Activated naive CD4-positive, alpha-beta T cell treated with Interleukin-2 at 50 U/mL for 16 hours (primary cell): ENCODE results near the gene SHH.

Source experiments
- DNase-seq: peaks from one replicate; pipeline ENCODE4 v3.0.0-alpha.2; 2020

Gene SHH

DNA sequence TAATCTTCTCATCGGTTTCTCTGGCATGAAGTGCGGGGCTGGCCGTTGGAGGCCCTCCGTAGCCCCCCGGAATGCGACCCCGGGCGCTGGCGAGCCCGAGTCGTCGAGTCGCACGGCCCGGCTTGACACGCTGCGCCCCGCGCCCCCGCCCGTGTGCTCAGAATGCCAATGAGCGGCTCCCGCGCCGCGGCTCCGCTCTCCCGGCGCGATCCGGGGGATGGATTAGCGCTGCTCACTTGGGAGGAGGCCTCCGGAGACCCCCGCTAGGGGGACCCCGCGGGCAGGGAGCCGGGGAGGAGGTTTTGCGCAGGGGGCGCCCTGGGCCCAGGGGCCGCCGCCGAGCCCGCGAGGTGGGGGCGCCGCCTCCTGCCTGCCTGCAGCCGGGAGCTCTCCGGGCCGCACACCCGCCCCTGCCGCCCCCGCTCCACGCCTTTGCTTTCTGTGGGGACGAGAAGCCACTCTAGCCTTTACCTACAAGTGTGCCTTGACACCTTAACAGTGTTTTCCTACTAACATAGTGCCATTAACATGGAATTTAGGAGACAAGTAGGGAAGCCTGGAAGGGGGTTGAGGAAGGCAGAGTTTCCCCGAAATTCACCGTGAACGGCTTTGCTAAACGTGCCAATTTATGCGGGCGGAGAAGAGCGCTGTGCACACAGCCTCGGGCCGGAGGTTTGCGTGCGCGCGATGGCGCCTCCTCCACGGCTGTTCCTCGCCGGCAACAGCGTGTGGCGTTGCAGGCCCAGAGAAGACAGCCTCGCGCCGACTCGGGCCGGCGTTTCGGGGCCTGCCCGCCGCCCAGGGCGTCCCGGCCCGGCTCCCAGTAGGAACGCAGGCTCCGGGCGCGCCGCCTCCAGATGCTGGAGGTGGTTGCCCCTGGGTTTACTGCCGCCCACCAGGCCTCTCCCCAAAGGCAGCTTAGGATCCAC, 7.1 kb downstream of the SHH start:
- DNase-seq, result peak; percentile 57

- DNase-seq, result no peak
Measured at GRCh38 chr7:155804431-155804831, 7.8 kb downstream of the SHH start.

GRCh38 chr7:155803418-155804376, 8.6 kb downstream of the SHH start:
- DNase-seq, result no peak

DNA sequence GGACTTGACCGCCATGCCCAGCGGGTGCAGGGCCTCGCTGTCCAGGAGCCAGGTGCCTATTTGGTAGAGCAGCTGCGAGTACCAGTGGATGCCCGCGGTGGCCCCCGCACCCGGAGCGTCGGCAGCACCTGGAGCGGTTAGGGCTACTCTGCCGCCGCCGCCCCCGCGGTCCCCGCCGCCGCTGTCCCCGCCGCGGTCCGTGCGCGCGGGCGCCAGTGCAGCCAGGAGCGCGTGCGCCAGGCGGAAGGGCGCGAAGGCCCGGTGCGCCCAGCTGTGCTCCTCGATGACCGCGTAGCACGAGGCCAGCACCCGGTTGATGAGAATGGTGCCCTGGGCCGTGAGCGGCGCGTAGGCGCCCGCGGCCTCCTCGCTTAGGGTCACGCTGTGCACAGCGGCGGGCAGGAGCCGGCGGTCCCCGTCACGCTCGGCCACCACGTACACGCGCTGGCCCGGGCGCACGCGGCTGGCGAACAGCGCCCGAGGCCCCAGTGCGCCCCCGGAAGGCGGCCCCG, 9.3 kb downstream of the SHH start:
- no peak for DNase-seq

DNA sequence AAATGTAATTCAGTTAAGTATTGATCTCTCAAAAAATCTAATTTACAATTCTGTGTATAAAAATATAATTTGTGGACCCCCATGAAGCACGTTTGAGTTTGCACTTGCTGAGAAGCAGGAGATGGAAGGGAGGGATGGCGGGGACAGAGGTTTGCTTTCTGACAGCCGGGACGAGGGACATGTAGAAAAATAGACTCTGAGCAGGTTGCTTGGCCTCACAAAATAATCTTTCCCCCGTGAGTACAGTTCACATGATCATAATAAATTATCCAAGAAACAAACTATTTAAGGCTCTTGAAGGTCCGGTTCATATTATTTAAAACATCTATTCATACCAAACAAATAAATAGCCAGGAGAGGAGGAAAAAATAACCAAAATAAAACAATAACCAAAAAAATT, 10.0 kb downstream of the SHH start:
- no peak for DNase-seq

- DNase-seq, result no peak
Measured at GRCh38 chr7:155800741-155801267, 11.5 kb downstream of the SHH start.

GRCh38 chr7:155800301-155800700, 12.0 kb downstream of the SHH start:
- no peak for DNase-seq

DNA sequence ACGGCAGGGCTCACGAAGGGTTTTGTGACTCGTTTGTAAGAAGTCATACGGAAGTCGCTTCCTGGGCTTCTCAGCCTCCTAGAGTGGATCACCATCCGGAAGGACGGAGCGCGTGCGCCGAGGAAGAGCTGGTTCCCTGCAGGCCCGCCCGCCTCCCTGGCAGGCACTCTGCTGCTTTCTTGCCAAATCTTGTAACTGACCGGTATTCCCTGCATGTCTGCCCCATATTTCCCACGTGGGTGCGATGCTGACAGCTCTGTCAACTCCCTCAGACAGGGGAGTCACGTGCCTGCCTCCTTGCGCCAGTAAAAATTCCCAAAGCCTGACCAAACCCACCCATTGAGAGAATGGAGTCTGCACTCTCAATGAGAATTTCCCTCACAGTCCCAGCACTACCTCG, 12.7 kb downstream of the SHH start:
- no peak for DNase-seq

GRCh38 chr7:155798673-155799439, 13.4 kb downstream of the SHH start:
- no peak for DNase-seq

DNA sequence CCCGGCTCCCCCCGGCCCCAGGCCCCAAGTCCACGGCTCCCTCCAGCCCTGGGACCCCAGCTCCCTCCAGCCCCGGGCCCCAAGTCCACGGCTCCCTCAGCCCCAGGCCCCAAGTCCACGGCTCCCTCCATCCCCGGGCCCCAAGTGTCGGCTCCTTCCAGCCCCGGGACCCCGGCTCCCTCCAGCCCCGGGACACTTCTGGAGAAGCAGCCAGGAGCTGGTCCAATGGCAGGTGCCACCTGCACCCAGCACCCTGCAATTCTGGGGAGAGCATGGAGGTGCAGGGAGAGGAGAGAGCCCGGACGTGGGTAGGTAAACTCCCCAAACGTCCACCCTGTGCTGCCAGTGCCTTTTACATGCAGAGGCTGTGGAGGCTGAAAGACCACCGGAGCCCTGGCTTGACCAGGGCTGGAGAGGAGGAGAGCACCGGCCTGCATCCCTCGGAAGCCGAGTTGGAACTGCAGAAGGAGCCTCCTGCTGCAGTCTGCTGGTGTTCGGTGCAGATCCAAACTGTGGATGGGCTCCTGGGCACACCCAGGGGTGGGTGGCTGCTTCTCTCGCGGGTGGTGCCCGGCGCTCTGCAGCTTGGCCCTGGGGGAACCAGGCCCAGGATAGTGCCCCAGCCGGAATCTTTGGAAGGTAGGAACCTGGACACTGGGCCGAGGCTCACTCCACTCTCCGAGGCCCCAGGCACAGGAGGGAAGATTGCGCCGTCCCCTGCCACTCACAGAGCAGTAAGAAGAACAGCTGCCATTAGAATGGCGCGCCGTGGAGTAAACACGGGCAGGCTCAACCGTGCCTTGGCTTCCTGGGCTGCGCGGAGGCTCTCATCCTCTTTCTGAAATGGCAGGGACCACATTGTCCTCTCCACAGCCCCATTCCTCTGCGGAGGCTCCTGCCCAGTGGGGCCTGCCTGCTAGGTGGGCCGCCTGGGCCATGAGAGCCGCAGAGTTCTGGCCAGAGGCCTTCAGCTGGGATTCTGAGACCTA, 14.7 kb downstream of the SHH start:
- DNase-seq, result no peak

- peak; percentile 69 for DNase-seq
Measured at GRCh38 chr7:155796381-155797261, 15.6 kb downstream of the SHH start.

DNA sequence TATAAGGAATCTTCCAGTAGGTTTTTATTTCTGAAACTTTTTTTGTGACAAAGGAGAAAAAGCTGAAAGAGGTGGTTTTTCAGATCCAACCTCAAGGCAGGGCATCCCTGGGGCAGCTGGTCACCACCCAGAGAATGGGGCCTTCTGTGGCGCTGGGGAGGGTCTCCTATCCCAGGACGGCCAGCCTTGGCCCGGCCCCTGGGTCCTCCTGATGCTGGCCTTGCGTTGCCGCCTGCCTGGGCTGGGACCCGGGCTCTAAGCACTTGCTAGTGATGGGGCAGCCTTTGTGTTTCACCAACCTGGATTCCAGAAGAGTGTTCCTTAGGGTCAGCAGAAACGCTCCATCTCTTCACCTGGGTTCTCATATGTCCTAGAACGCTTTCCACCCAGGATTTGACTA, 16.3 kb downstream of the SHH start:
- DNase-seq, result no peak

GRCh38 chr7:155795401-155795800, 16.9 kb downstream of the SHH start:
- no peak for DNase-seq

GRCh38 chr7:155794196-155794595, 18.1 kb downstream of the SHH start:
- no peak for DNase-seq

- no peak for DNase-seq
Measured at GRCh38 chr7:155793720-155794119, 18.5 kb downstream of the SHH start.

GRCh38 chr7:155792999-155793560, 19.2 kb downstream of the SHH start:
- DNase-seq, result no peak

DNA sequence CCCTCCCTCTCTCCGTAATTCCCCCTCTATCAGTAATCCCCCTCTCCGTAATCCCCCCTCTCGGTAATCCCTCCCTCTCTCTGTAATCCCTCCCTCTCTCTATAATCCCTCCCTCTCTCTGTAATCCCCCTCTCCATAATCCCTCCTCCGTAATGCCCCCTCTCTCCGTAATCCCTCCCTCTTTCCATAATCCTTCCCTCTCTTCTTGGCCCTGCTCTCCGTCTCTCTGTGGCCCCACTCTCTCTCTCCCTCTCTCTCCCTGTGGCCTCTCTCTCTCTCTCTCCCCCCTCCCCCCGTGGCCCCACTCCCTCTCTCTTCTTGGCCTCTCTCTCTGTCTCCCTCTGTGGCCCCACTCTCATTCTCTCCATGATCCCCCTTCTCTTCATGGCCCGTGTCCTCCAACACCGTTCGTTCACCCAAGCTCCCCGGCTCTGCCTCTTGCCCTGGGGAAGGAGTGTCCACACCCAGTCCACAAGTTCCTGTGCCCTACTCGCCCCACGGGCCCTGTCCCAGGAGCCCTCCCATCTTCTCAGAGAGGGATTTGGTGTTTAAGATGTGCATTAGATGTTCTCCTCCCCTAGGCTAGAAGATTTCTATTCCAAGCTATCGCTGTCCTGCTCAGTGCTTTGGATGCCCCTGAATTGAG, 19.8 kb downstream of the SHH start:
- DNase-seq, result no peak

GRCh38 chr7:155791836-155792235, 20.4 kb downstream of the SHH start:
- DNase-seq, result no peak

GRCh38 chr7:155791214-155791737, 21.0 kb downstream of the SHH start:
- no peak for DNase-seq
